ENCODE results near the gene RIN3.

DNA sequence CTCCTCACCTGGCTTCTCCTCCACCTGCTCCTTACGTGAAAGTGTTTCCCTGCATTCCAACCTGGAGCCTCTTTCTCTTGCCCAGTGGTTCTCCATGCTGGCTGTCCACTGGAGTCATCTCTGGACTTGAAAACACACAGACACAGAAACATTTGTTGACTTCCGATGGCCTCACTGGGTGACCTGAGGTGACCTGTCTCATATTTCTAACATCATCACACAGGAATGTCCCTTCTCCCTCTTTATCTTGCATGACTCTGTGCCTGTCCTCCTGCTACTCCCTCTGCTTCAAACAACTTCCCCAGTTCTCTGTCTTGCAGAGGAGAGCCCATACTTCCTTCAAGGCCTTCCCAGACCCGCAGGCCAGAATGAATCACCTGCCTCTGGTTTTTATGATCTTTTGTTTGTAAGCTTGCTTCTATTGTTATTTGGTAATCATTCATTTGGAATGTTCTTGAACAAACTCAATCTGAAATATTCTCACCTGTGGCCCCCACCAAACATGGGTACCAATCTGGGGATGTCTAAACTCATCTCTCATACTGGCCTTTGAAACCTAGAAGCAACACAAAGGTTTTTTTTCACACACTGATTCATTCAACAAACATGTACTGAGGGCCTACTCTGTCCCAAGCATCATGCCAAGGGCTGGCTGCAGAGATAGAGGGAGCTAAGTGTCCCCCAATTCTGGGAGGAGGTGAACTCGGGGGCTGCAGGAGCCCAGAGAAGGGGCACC, 9.7 kb upstream of the RIN3 start:
- TF ChIP-seq, protein P1, sequence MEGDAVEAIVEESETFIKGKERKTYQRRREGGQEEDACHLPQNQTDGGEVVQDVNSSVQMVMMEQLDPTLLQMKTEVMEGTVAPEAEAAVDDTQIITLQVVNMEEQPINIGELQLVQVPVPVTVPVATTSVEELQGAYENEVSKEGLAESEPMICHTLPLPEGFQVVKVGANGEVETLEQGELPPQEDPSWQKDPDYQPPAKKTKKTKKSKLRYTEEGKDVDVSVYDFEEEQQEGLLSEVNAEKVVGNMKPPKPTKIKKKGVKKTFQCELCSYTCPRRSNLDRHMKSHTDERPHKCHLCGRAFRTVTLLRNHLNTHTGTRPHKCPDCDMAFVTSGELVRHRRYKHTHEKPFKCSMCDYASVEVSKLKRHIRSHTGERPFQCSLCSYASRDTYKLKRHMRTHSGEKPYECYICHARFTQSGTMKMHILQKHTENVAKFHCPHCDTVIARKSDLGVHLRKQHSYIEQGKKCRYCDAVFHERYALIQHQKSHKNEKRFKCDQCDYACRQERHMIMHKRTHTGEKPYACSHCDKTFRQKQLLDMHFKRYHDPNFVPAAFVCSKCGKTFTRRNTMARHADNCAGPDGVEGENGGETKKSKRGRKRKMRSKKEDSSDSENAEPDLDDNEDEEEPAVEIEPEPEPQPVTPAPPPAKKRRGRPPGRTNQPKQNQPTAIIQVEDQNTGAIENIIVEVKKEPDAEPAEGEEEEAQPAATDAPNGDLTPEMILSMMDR (IDR thresholded peaks at IDR 0.05), result no peak
- TF ChIP-seq POLR2A (IDR thresholded peaks at IDR 0.05), result no peak
